Activated CD4-positive, alpha-beta T cell treated with anti-CD3 and anti-CD28 coated beads, Interleukin-2, Interleukin-4, amounts not matched to agents 100 ng/mL and 50 ng/mL, durations not matched to agents 16 hours and 8 hours (primary cell): ENCODE results near the gene PARS2.

Experiments
- DNase-seq: peaks from one replicate; pipeline ENCODE4 v3.0.0-alpha.2; 2020; ENCODE audit warnings: low spot score

Gene PARS2

GRCh38 chr1:54774820-54775498 lies 10.6 kb upstream of the PARS2 start:
- DNase-seq: no peak

- DNase-seq: no peak
Observed at GRCh38 chr1:54772951-54773350, 8.6 kb upstream of the PARS2 start.

- DNase-seq: no peak
Observed at GRCh38 chr1:54768093-54768492, 3.8 kb upstream of the PARS2 start.

GRCh38 chr1:54767526-54767925 lies 3.2 kb upstream of the PARS2 start:
- DNase-seq: no peak

GRCh38 chr1:54766726-54767125 lies 2.4 kb upstream of the PARS2 start:
- DNase-seq: no peak

GRCh38 chr1:54764922-54765561 lies 719 bp upstream of the PARS2 start:
- no peak for DNase-seq

- no peak for DNase-seq
Observed at GRCh38 chr1:54763816-54764132, 549 bp downstream of the PARS2 start.

GRCh38 chr1:54758678-54759348 lies 5.5 kb downstream of the PARS2 start:
- DNase-seq: no peak

- no peak for DNase-seq
Observed at GRCh38 chr1:54757833-54758232, 6.5 kb downstream of the PARS2 start.

GRCh38 chr1:54754486-54755285 lies 9.6 kb downstream of the PARS2 start:
- no peak for DNase-seq

GRCh38 chr1:54754045-54754444 lies 10.3 kb downstream of the PARS2 start:
- DNase-seq: no peak

- no peak for DNase-seq
Observed at GRCh38 chr1:54751426-54751825, 12.9 kb downstream of the PARS2 start.

- DNase-seq: no peak
Observed at GRCh38 chr1:54750596-54750995, 13.7 kb downstream of the PARS2 start.

- DNase-seq: no peak
Observed at GRCh38 chr1:54748094-54748835, 16.1 kb downstream of the PARS2 start.

- DNase-seq: no peak
Observed at GRCh38 chr1:54745864-54746263, 18.5 kb downstream of the PARS2 start.

- no peak for DNase-seq
Observed at GRCh38 chr1:54745274-54745673, 19.0 kb downstream of the PARS2 start.

GRCh38 chr1:54744696-54745095 lies 19.6 kb downstream of the PARS2 start:
- DNase-seq: no peak

GRCh38 chr1:54743416-54744226 lies 20.7 kb downstream of the PARS2 start:
- DNase-seq: no peak

- DNase-seq: no peak
Observed at GRCh38 chr1:54742282-54742681, 22.0 kb downstream of the PARS2 start.

GRCh38 chr1:54741531-54741930 lies 22.8 kb downstream of the PARS2 start:
- DNase-seq: no peak

- DNase-seq: no peak
Observed at GRCh38 chr1:54738244-54738643, 26.1 kb downstream of the PARS2 start.
